Stimulated activated CD8-positive, alpha-beta memory T cell treated with anti-CD3 and anti-CD28 coated beads, Interleukin-15, amount 100 ng/mL, for 24 hours (primary cell): ENCODE measurements around the gene UQCRC2.
"Not testable (repeated sequence)": the region's sequence is repeated elsewhere in the genome, so short reads cannot be mapped to it uniquely, and the experiment has no call there.

ENCODE experiments used
- DNase-seq: peaks from one replicate; pipeline ENCODE4 v3.0.0-alpha.2; 2020; ENCODE audit warnings: low read depth

Gene UQCRC2

GRCh38 chr16:21982108-21982507, 28.9 kb downstream of the UQCRC2 start:
- no peak for DNase-seq

GRCh38 chr16:21984062-21984461, 30.9 kb downstream of the UQCRC2 start:
- no peak for DNase-seq

- no peak for DNase-seq
These were observed 32.4 kb downstream of the UQCRC2 start for GRCh38 chr16:21985524-21985923.

GRCh38 chr16:21986692-21987246, 33.6 kb downstream of the UQCRC2 start:
- DNase-seq, result no peak

GRCh38 chr16:21987498-21987897, 34.3 kb downstream of the UQCRC2 start:
- DNase-seq, result no peak

GRCh38 chr16:21989133-21989532, 36.0 kb downstream of the UQCRC2 start:
- DNase-seq, result no peak

- no peak for DNase-seq
These were observed 36.6 kb downstream of the UQCRC2 start for GRCh38 chr16:21989751-21990150.

- no peak for DNase-seq
These were observed 37.3 kb downstream of the UQCRC2 start for GRCh38 chr16:21990381-21990944.

- DNase-seq, result no peak
These were observed 38.5 kb downstream of the UQCRC2 start for GRCh38 chr16:21991621-21992020.

GRCh38 chr16:21994856-21995465, 41.8 kb downstream of the UQCRC2 start:
- DNase-seq, result no peak

GRCh38 chr16:21996923-21997696, 43.9 kb downstream of the UQCRC2 start:
- DNase-seq, result no peak

- DNase-seq, result no peak
These were observed 44.7 kb downstream of the UQCRC2 start for GRCh38 chr16:21997697-21998480.

GRCh38 chr16:22001591-22001990, 48.4 kb downstream of the UQCRC2 start:
- DNase-seq, result no peak

- DNase-seq, result not testable (repeated sequence)
These were observed 48.9 kb downstream of the UQCRC2 start for GRCh38 chr16:22002047-22002446.

GRCh38 chr16:22003195-22003594, 50.0 kb downstream of the UQCRC2 start:
- DNase-seq, result no peak

GRCh38 chr16:22004341-22004740, 51.2 kb downstream of the UQCRC2 start:
- DNase-seq, result no peak

- DNase-seq, result no peak
These were observed 52.6 kb downstream of the UQCRC2 start for GRCh38 chr16:22005746-22006145.

GRCh38 chr16:22006636-22007035, 53.5 kb downstream of the UQCRC2 start:
- DNase-seq, result no peak

GRCh38 chr16:22007159-22007508, 54.0 kb downstream of the UQCRC2 start:
- DNase-seq, result no peak

GRCh38 chr16:22007509-22008214, 54.5 kb downstream of the UQCRC2 start, which contains the start of gene MOSMO:
Gene MOSMO (plus strand): TSS chr16:22008111. CDS start chr16:22008302, 191 bp downstream.
- DNase-seq, result peak; percentile 47

- DNase-seq, result no peak
These were observed 55.3 kb downstream of the UQCRC2 start for GRCh38 chr16:22008215-22009059.
